RWPE1 (cell line): ENCODE results near the gene ACBD5.
A peak's percentile ranks its signal among the peaks of the same experiment; 100 is the strongest.

ENCODE experiments used
- CTCF ChIA-PET: fragments of 350-600 bp; sonication (Branson Sonifier 250); formaldehyde crosslinking; extraction: SDS; loops from one replicate; lab custom pipeline; 2021; lab: Yijun Ruan, JAX
- POLR2A ChIA-PET: fragments of 400-600 bp; formaldehyde crosslinking; extraction: SDS; loops from one replicate; lab custom pipeline; 2020; ENCODE audit warnings: antibody characterized with exemption; ENCODE audit not compliant: low non-redundant PET; lab: Yijun Ruan, JAX
- DNase-seq: peaks from one replicate; pipeline ENCODE4 v3.0.0; 2012; ENCODE audit warnings: low spot score
- H3K27ac ChIP-seq: fragments of 450-650 bp; 2 replicates; pipeline ENCODE4 v1.5.1; 2017
- CTCF ChIP-seq: fragments of 450-650 bp; conservative IDR thresholded peaks from 2 replicates; pipeline ENCODE4 v1.5.1; 2017; ENCODE audit warnings: low read depth, mild to moderate bottlenecking

Gene ACBD5

GRCh38 chr10:27256299-27257189 lies 15.9 kb upstream of the ACBD5 start:
- ChIA-PET CTCF (interaction anchor here (0.6 to 0.7 kb wide), 2 partner anchors 13 to 1490 kb away, joined by 3 to 4 read pairs; no protein-coding TSS in a partner anchor), POLR2A (no interaction called here)
- DNase-seq = no peak
- TF ChIP-seq CTCF = no peak
- H3K27ac ChIP-seq = no peak overlapping the region

DNA sequence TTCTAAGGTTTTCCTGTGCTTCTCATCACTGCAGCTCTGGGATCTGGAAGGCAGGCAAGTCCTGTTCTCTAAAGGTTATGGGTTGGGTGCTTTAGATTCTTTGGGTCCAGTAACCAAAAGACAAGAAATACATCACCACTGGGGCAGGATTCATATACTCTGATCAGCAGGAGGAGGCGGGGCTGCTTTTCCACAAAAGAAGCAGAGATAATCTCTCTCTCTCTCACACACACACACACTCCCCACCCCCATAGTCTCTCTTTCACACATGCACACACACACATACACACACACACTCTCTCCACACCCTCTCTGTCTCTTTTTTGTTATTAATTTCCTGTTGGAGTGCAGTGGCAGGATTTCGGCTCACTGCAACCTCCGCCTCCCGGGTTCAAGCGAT lies 13.0 kb upstream of the ACBD5 start:
- no peak for TF ChIP-seq CTCF
- POLR2A ChIA-PET = no interaction called here
- CTCF ChIA-PET = interaction anchor here (1.5 kb wide), 1 partner anchor 10 kb away, joined by 6 read pairs; no protein-coding TSS in a partner anchor
- H3K27ac ChIP-seq = no peak overlapping the region
- no peak for DNase-seq

- CTCF ChIA-PET = interaction anchor here (0.6 to 1.5 kb wide), 4 partner anchors 9 to 445 kb away, joined by 3 to 10 read pairs (median 4); no protein-coding TSS in a partner anchor
- DNase-seq = peak; percentile 57
- TF ChIP-seq CTCF = peak; percentile 74
- peak overlapping the region; percentile 62 for H3K27ac ChIP-seq
- POLR2A ChIA-PET = no interaction called here
These were observed 11.8 kb upstream of the ACBD5 start for GRCh38 chr10:27252267-27253000.

DNA sequence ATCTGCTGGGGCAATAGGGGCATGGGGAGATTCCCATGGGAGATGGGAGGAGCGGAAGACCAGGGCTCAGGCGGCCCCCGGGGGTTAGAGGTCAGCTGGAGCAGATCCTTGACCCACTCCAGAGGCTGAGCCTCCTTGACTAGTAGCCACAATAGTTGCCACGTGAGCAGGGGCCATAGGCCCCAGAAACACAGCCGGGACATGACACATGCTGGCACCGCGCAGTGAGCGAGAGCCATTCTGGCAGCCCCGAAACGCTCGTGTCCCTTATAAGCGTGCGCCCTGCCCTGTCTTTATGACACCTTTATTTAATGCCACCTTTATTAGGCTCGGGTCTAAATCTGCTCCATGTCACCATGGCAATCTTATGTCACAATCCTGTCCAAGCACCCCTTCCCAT lies 11.0 kb upstream of the ACBD5 start:
- no peak overlapping the region for H3K27ac ChIP-seq
- ChIA-PET CTCF (interaction anchor here (0.6 to 1.2 kb wide), 3 partner anchors 8 to 444 kb away, joined by 3 to 10 read pairs (median 3); no protein-coding TSS in a partner anchor), POLR2A (no interaction called here)
- no peak for DNase-seq
- no peak for TF ChIP-seq CTCF

GRCh38 chr10:27248215-27248614 lies 7.6 kb upstream of the ACBD5 start:
- no peak overlapping the region for H3K27ac ChIP-seq
- POLR2A ChIA-PET = no interaction called here
- DNase-seq = no peak
- CTCF ChIA-PET = interaction anchor here (0.6 kb wide), 1 partner anchor 27 kb away, joined by 4 read pairs; no protein-coding TSS in a partner anchor
- TF ChIP-seq CTCF = no peak

DNA sequence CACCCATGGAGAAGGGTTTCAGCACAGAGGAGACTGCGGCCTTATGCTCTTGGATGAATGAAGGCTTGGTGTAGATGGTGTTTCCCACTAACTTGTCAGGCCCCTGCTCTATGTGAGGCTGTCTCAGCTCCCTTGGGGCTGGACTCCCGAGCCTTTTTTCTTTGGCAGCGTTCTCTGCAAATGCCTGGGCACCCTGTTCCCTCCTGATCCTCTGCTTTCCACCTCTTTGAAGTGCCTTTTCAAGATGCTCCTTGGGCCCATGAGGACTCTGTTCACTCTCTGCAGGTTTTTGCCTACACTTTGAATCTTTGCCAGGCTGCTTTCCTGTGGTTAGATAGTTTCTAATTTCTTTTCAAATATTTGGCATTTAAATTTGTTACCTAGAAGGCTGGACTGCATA lies 6.8 kb upstream of the ACBD5 start:
- no peak overlapping the region for H3K27ac ChIP-seq
- CTCF ChIA-PET = interaction anchor here (0.6 kb wide), 1 partner anchor 28 kb away, joined by 4 read pairs; no protein-coding TSS in a partner anchor
- POLR2A ChIA-PET = no interaction called here
- no peak for TF ChIP-seq CTCF
- no peak for DNase-seq
